H9 (cell line): ENCODE results near the gene GET4. TPM values are rescaled to one million over a fixed set of nuclear protein-coding genes. Genes with fewer than 3 reads are reported as not detected.

ENCODE experiments used
- DNase-seq: peaks from one replicate; pipeline ENCODE4 v3.0.0-alpha.2; 2017
- H2AFZ ChIP-seq: one replicate; pipeline ENCODE4 v1.6.1; 2013; ENCODE audit warnings: mild to moderate bottlenecking, low read length, control low read depth, moderate library complexity
- H2AK5ac ChIP-seq: 2 replicates; pipeline ENCODE4 v1.6.1; 2013; ENCODE audit warnings: low read length, control low read depth, mixed read lengths; ENCODE audit not compliant: insufficient read length
- H2BK120ac ChIP-seq: one replicate; pipeline ENCODE4 v1.6.1; 2013; ENCODE audit warnings: low read depth, mild to moderate bottlenecking, low read length, control low read depth, inconsistent platforms; ENCODE audit not compliant: poor library complexity, severe bottlenecking
- H2BK12ac ChIP-seq: 2 replicates; pipeline ENCODE4 v1.6.1; 2013; ENCODE audit warnings: low read length, control low read depth, mixed read lengths, low read depth; ENCODE audit not compliant: insufficient read length
- H2BK15ac ChIP-seq: 2 replicates; pipeline ENCODE4 v1.6.1; 2013; ENCODE audit warnings: low read depth, low read length, control low read depth
- H2BK20ac ChIP-seq: one replicate; pipeline ENCODE4 v1.6.1; 2013; ENCODE audit warnings: low read depth, mild to moderate bottlenecking, low read length, control low read depth, inconsistent platforms; ENCODE audit not compliant: poor library complexity, severe bottlenecking
- H2BK5ac ChIP-seq: 2 replicates; pipeline ENCODE4 v1.6.1; 2013; ENCODE audit warnings: low read length, control low read depth, mixed read lengths; ENCODE audit not compliant: insufficient read length
- H3K14ac ChIP-seq: 2 replicates; pipeline ENCODE4 v1.6.1; 2013; ENCODE audit warnings: low read length, control low read depth; ENCODE audit not compliant: insufficient read depth
- H3K18ac ChIP-seq: 2 replicates; pipeline ENCODE4 v1.6.1; 2013; ENCODE audit warnings: low read depth, mild to moderate bottlenecking, mixed read lengths, low read length, control low read depth; ENCODE audit not compliant: insufficient read length
- H3K23ac ChIP-seq: 2 replicates; pipeline ENCODE4 v1.6.1; 2013; ENCODE audit warnings: low read length, control low read depth, mixed read lengths, low read depth; ENCODE audit not compliant: insufficient read length
- H3K23me2 ChIP-seq: 2 replicates; pipeline ENCODE4 v1.6.1; 2013; ENCODE audit warnings: low read depth, mild to moderate bottlenecking, mixed read lengths, low read length, control low read depth; ENCODE audit not compliant: insufficient read length, poor library complexity, severe bottlenecking
- H3K27ac ChIP-seq: 2 replicates; pipeline ENCODE4 v1.5.1; 2013; ENCODE audit warnings: low read length, control low read depth, mixed read lengths, low read depth; ENCODE audit not compliant: insufficient read length
- H3K27me3 ChIP-seq: 2 replicates; pipeline ENCODE4 v1.6.1; 2013; ENCODE audit warnings: low read length, control low read depth, inconsistent platforms; ENCODE audit not compliant: insufficient read depth
- H3K4ac ChIP-seq: 2 replicates; pipeline ENCODE4 v1.6.1; 2013; ENCODE audit warnings: low read depth, mild to moderate bottlenecking, control low read depth, inconsistent platforms, low read length, moderate library complexity
- H3K4me1 ChIP-seq: 2 replicates; pipeline ENCODE4 v1.6.1; 2013; ENCODE audit warnings: low read length, control low read depth, inconsistent platforms; ENCODE audit not compliant: insufficient read depth
- H3K4me2 ChIP-seq: 2 replicates; pipeline ENCODE4 v1.6.1; 2013; ENCODE audit warnings: low read length, control low read depth, mixed read lengths; ENCODE audit not compliant: insufficient read length, insufficient read depth
- H3K56ac ChIP-seq: 2 replicates; pipeline ENCODE4 v1.6.1; 2013; ENCODE audit warnings: low read depth, mild to moderate bottlenecking, mixed read lengths, low read length, control low read depth; ENCODE audit not compliant: insufficient read length
- H3K79me1 ChIP-seq: 2 replicates; pipeline ENCODE4 v1.6.1; 2013; ENCODE audit warnings: low read depth, mild to moderate bottlenecking, moderate library complexity, low read length, control low read depth, inconsistent platforms; ENCODE audit not compliant: insufficient read depth, poor library complexity, severe bottlenecking
- H3K79me2 ChIP-seq: 2 replicates; pipeline ENCODE4 v1.6.1; 2013; ENCODE audit warnings: low read length, control low read depth, inconsistent platforms; ENCODE audit not compliant: insufficient read depth
- H3K9ac ChIP-seq: 2 replicates; pipeline ENCODE4 v1.6.1; 2013; ENCODE audit warnings: low read length, control low read depth, mixed read lengths; ENCODE audit not compliant: insufficient read length; ENCODE audit errors: extremely low read depth
- H3K9me3 ChIP-seq: one replicate; pipeline ENCODE4 v1.6.1; 2013; ENCODE audit warnings: low read depth, low read length, inconsistent platforms; ENCODE audit not compliant: control insufficient read depth
- H3T11ph ChIP-seq: one replicate; pipeline ENCODE4 v1.6.1; 2013; ENCODE audit warnings: mild to moderate bottlenecking, low read length, control low read depth, inconsistent platforms
- H4K20me1 ChIP-seq: one replicate; pipeline ENCODE4 v1.6.1; 2013; ENCODE audit not compliant: control insufficient read depth, insufficient read length, insufficient read depth
- H4K5ac ChIP-seq: 2 replicates; pipeline ENCODE4 v1.6.1; 2013; ENCODE audit warnings: low read depth, mild to moderate bottlenecking, mixed read lengths, low read length, control low read depth; ENCODE audit not compliant: insufficient read length
- H4K8ac ChIP-seq: replicated peaks from 2 replicates; pipeline ENCODE4 v1.6.1; 2013; ENCODE audit warnings: low read length, control low read depth, mixed read lengths, low read depth; ENCODE audit not compliant: insufficient read length
- H4K91ac ChIP-seq: 2 replicates; pipeline ENCODE4 v1.6.1; 2013; ENCODE audit warnings: low read depth, mild to moderate bottlenecking, moderate library complexity, mixed read lengths, low read length, control low read depth; ENCODE audit not compliant: insufficient read length
- H3K27ac Mint-ChIP-seq, 3 experiments: 2 replicates in 2 of 3; 3 replicates in 1 of 3; pipeline ENCODE4 v1.8.0; 2020 to 2021; ENCODE audit warnings: mixed read lengths in 3 of 3, mild to moderate bottlenecking in 1 of 3, moderate library complexity in 1 of 3
- H3K27me3 Mint-ChIP-seq: 2 replicates; pipeline ENCODE4 v1.8.0; 2021; ENCODE audit warnings: low read depth, mild to moderate bottlenecking, moderate library complexity, mixed read lengths
- H3K36me3 Mint-ChIP-seq, 3 experiments: 2 replicates in 2 of 3; 3 replicates in 1 of 3; pipeline ENCODE4 v1.8.0; 2020 to 2021; ENCODE audit warnings: low read depth in 3 of 3, mixed read lengths in 3 of 3; ENCODE audit not compliant: insufficient read depth in 1 of 3
- H3K4me1 Mint-ChIP-seq, 2 experiments: 2 replicates each; pipeline ENCODE4 v1.8.0; 2020; ENCODE audit warnings: mixed read lengths in 2 of 2
- H3K4me3 Mint-ChIP-seq, 2 experiments: 2 replicates in 1 of 2; 3 replicates in 1 of 2; pipeline ENCODE4 v1.8.0; 2020 to 2021; ENCODE audit warnings: mild to moderate bottlenecking in 2 of 2, mixed read lengths in 2 of 2, moderate library complexity in 1 of 2
- H3K9me3 Mint-ChIP-seq, 2 experiments: 2 replicates in 1 of 2; 3 replicates in 1 of 2; pipeline ENCODE4 v1.8.0; 2020; ENCODE audit warnings: mild to moderate bottlenecking in 2 of 2, mixed read lengths in 2 of 2, moderate library complexity in 1 of 2
- CTCF ChIP-seq: fragments of 200-600 bp; sonication (generic); conservative IDR thresholded peaks from 3 replicates; pipeline ENCODE4 v1.8.0; 2021; ENCODE audit warnings: antibody characterized with exemption, mild to moderate bottlenecking
- WGBS: extraction: QIAGEN DNeasy Blood & Tissue Kit; methylation state at CpG from one replicate; pipeline ENCODE4 v1.1.7; 2013; ENCODE audit warnings: missing lambda C conversion rate, low lambda C conversion rate, mixed read lengths; ENCODE audit not compliant: insufficient read length; ENCODE audit errors: extremely low coverage; 5-methylcytosine and 5-hydroxymethylcytosine counted together
- total RNA-seq: library from RNA; stranded (reverse); gene quantifications from 2 replicates; pipeline ENCODE4 v1.2.1, GENCODE V29; 2021

Gene GET4
- total RNA-seq, 1 experiment from 2014 or later = 70.2 TPM

GRCh38 chr7:909358-910329 lies 33.3 kb downstream of the GET4 start:
- no peak overlapping the region for H3K4me3 Mint-ChIP-seq
- no peak for DNase-seq

More at GRCh38 chr7:909358-910329, 33.3 kb downstream of the GET4 start:
- Histone ChIP-seq H2BK120ac (no peak overlapping the region), H3K9me3 (no peaks in the 10 kb centered on the region), H3K9ac (no peak overlapping the region), H3K14ac (no peak overlapping the region), H2AK5ac (no peak overlapping the region), H3K4ac (no peak overlapping the region), H3K23ac (no peak overlapping the region), H3K4me2 (no peak overlapping the region), H2BK5ac (no peak overlapping the region), H2BK15ac (no peak overlapping the region), H3K27ac (no peak overlapping the region), H4K91ac (no peak overlapping the region), H3K23me2 (peaks cover 3% of the 10 kb centered on the region), H4K8ac (no peak overlapping the region), H3K56ac (no peak overlapping the region), H3K18ac (no peak overlapping the region), H2BK20ac (no peak overlapping the region), H2AFZ (no peak overlapping the region), H3K4me1 (no peaks in the 10 kb centered on the region; the same call in 1 of the 2 replicates), H3K79me2 (no peaks in the 10 kb centered on the region), H2BK12ac (no peak overlapping the region), H4K5ac (no peak overlapping the region), H3K27me3 (no peaks in the 10 kb centered on the region; the same call in 1 of the 2 replicates), H3K79me1 (no peaks in the 10 kb centered on the region), H3T11ph (no peak overlapping the region), H4K20me1 (no peaks in the 10 kb centered on the region)
- Mint-ChIP-seq H3K27me3 (peaks cover 24% of the 10 kb centered on the region), H3K4me1 (0 out of 4 replicates have a peak, but pooled peaks cover 0 to 5% of the 10 kb centered on the region in 2 experiments), H3K9me3 (no peaks in the 10 kb centered on the region; a peak in 1 of 5 replicates), H3K36me3 (no peaks in the 10 kb centered on the region), H3K27ac (no peak overlapping the region)
- no CpG with 5 or more reads among the region's 58 CpGs for WGBS
- no peak for TF ChIP-seq CTCF
